OCI-LY7 (cell line): ENCODE results near the gene CDC123. TPM values are rescaled to one million over a fixed set of nuclear protein-coding genes. Genes with fewer than 3 reads are reported as not detected.
"Not testable (repeated sequence)": the region's sequence is repeated elsewhere in the genome, so short reads cannot be mapped to it uniquely, and the experiment has no call there.

Source experiments
- BruUV-seq: library from RNA; stranded (reverse); fragments of 400-500 nt; replicated peaks from 2 replicates; lab custom pipeline; 2021; lab: Mats Ljungman, UMichigan
- CTCF ChIA-PET: fragments of 300-600 bp; sonication (Branson Sonifier 250); formaldehyde crosslinking; loops from one replicate; lab custom pipeline; 2022; ENCODE audit warnings: antibody characterized with exemption; ENCODE audit not compliant: unreplicated experiment; lab: Charles Lee
- POLR2A ChIA-PET: fragments of 300-600 bp; sonication (Branson Sonifier 250); formaldehyde crosslinking; loops from one replicate; lab custom pipeline; 2022; ENCODE audit warnings: antibody characterized with exemption; lab: Charles Lee
- DNase-seq: peaks from one replicate; pipeline ENCODE4 v3.0.0-alpha.2; 2015; ENCODE audit warnings: low spot score
- H2AFZ ChIP-seq: fragments of 200-600 bp; sonication (generic), shearing (Covaris generic); 2 replicates; pipeline ENCODE4 v1.6.1; 2014; ENCODE audit warnings: mild to moderate bottlenecking, antibody characterized with exemption, low read length, moderate library complexity
- H3K27ac ChIP-seq: fragments of 200-600 bp; sonication (generic); 2 replicates; pipeline ENCODE4 v1.5.1; 2014; ENCODE audit warnings: mixed run types, low read depth, mild to moderate bottlenecking, moderate library complexity, low read length, inconsistent platforms; ENCODE audit not compliant: poor library complexity, severe bottlenecking
- H3K36me3 ChIP-seq: fragments of 200-600 bp; sonication (generic); 2 replicates; pipeline ENCODE4 v1.6.1; 2014; ENCODE audit warnings: mild to moderate bottlenecking, antibody characterized with exemption, low read length, moderate library complexity, mixed read lengths; ENCODE audit not compliant: insufficient read depth
- H3K4me1 ChIP-seq: fragments of 200-600 bp; sonication (generic); 2 replicates; pipeline ENCODE4 v1.5.1; 2014; ENCODE audit warnings: mild to moderate bottlenecking, low read length; ENCODE audit not compliant: insufficient read depth, poor library complexity, severe bottlenecking
- H3K4me2 ChIP-seq: fragments of 200-600 bp; sonication (generic); 2 replicates; pipeline ENCODE4 v1.6.1; 2014; ENCODE audit warnings: mild to moderate bottlenecking, low read length
- H3K4me3 ChIP-seq: fragments of 200-600 bp; sonication (generic); 2 replicates; pipeline ENCODE4 v1.5.1; 2014; ENCODE audit warnings: mild to moderate bottlenecking, low read depth, low read length; ENCODE audit not compliant: poor library complexity, severe bottlenecking
- H3K79me2 ChIP-seq: fragments of 200-600 bp; sonication (generic); 2 replicates; pipeline ENCODE4 v1.6.1; 2016; ENCODE audit warnings: low read depth, mild to moderate bottlenecking, low read length, moderate library complexity, mixed read lengths; ENCODE audit not compliant: insufficient read depth
- H3K9me2 ChIP-seq: fragments of 200-600 bp; sonication (generic); 2 replicates; pipeline ENCODE4 v1.6.1; 2016; ENCODE audit warnings: mild to moderate bottlenecking, low read length, mixed read lengths; ENCODE audit not compliant: insufficient read depth
- H3K9me3 ChIP-seq: fragments of 200-600 bp; sonication (generic); 2 replicates; pipeline ENCODE4 v1.6.1; 2014; ENCODE audit warnings: mild to moderate bottlenecking, mixed run types, low read length, mixed read lengths
- H4K20me1 ChIP-seq: fragments of 200-600 bp; sonication (generic); 2 replicates; pipeline ENCODE4 v1.6.1; 2014; ENCODE audit warnings: mild to moderate bottlenecking, antibody characterized with exemption, low read length, moderate library complexity, mixed read lengths; ENCODE audit not compliant: insufficient read depth
- CTCF ChIP-seq: fragments of 200-600 bp; sonication (generic); conservative IDR thresholded peaks from 2 replicates; pipeline ENCODE4 v1.5.1; 2014; ENCODE audit warnings: mild to moderate bottlenecking, antibody characterized with exemption, low read length, moderate library complexity, mixed read lengths
- EZH2phosphoT487 ChIP-seq: fragments of 200-600 bp; sonication (generic); IDR thresholded peaks from 2 replicates; pipeline ENCODE4 v1.6.1; 2018; ENCODE audit warnings: low read depth, borderline replicate concordance, mild to moderate bottlenecking, mixed run types, antibody characterized with exemption, low read length, moderate library complexity, mixed read lengths
- intact Hi-C: fragments of 100-400 bp; cut with micrococcal nuclease; formaldehyde crosslinking; loops from one replicate; pipeline ENCODE4 v1.10.0; 2022; ENCODE audit not compliant: unreplicated experiment
- total RNA-seq, 2 experiments: library from RNA; depleted of rRNA in 1 of 2; stranded (reverse); fragments of >200 nt in 1 of 2; shearing (Covaris generic) in 1 of 2; gene quantifications; 2 replicates each; pipeline ENCODE4 v1.2.3, GENCODE V29; 2014 to 2022

CDC123 gene
- total RNA-seq, 2 experiments from 2014 or later: 128 to 168 TPM

GRCh38 chr10:12250181-12250580, 54.2 kb downstream of the CDC123 start:
- intact Hi-C loops: no loop called here
- no peak overlapping the region for H3K4me3 ChIP-seq
- H3K27ac ChIP-seq: no peak overlapping the region
- H3K9me3 ChIP-seq: no peaks in the 10 kb centered on the region
- TF ChIP-seq CTCF (no peak), EZH2phosphoT487 (no peak)
- H3K36me3 ChIP-seq: peaks cover 77% of the 10 kb centered on the region
- no peak overlapping the region for H3K4me2 ChIP-seq
- TSS peak; percentile 58 for BruUV-seq
- no peaks in the 10 kb centered on the region for H3K9me2 ChIP-seq
- H3K79me2 ChIP-seq: no peaks in the 10 kb centered on the region
- no peak for DNase-seq
- ChIA-PET POLR2A (no interaction called here), CTCF (no interaction called here)
- H2AFZ ChIP-seq: no peak overlapping the region
- no peaks in the 10 kb centered on the region for H3K4me1 ChIP-seq
- no peaks in the 10 kb centered on the region for H4K20me1 ChIP-seq

DNA sequence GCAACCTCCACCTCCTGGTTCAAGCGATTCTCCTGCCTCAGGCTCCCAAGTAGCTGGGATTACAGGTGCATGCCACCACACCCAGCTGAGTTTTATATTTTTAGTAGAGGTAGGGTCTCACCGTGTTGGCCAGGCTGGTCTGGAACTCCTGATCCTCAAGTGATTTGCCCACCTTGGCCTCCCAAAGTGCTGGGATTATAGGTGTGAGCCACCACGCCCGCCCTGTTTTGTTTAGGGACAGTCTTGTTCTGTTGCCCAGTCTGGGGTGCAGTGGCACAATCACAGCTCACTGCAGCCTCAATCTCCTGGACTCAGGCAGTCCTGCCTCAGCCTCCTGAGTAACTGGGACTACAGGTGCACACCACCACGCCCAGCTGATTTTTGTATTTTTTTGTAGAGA, 54.7 kb downstream of the CDC123 start:
- intact Hi-C loops, H3K79me2 ChIP-seq, H4K20me1 ChIP-seq, H3K9me2 ChIP-seq, H3K9me3 ChIP-seq, H3K4me1 ChIP-seq, H2AFZ ChIP-seq, H3K4me2 ChIP-seq, H3K27ac ChIP-seq, CTCF ChIA-PET, BruUV-seq, DNase-seq, H3K4me3 ChIP-seq, POLR2A ChIA-PET: not testable (repeated sequence)
- peaks cover 71% of the 10 kb centered on the region for H3K36me3 ChIP-seq

GRCh38 chr10:12251581-12251980, 55.6 kb downstream of the CDC123 start:
- POLR2A ChIA-PET: interaction anchor here (0.6 kb wide), 1 partner anchor 31 kb away, joined by 4 read pairs; no protein-coding TSS in a partner anchor

More at GRCh38 chr10:12251581-12251980, 55.6 kb downstream of the CDC123 start:
- BruUV-seq: no TSS peak
- Histone ChIP-seq H3K9me3 (no peaks in the 10 kb centered on the region), H3K9me2 (no peaks in the 10 kb centered on the region), H3K4me2 (no peak overlapping the region), H3K79me2 (no peaks in the 10 kb centered on the region), H3K4me3 (no peak overlapping the region), H3K36me3 (peaks cover 63% of the 10 kb centered on the region), H3K4me1 (no peaks in the 10 kb centered on the region), H3K27ac (no peak overlapping the region), H4K20me1 (no peaks in the 10 kb centered on the region), H2AFZ (no peak overlapping the region)
- no peak for DNase-seq
- CTCF ChIA-PET: no interaction called here
- TF ChIP-seq EZH2phosphoT487 (no peak), CTCF (no peak)
- intact Hi-C loops: no loop called here
